ENCODE data around the gene CREBBP. TPM values are rescaled to one million over a fixed set of nuclear protein-coding genes. Genes with fewer than 3 reads are reported as not detected.

The CREBBP gene
- total RNA-seq, 1 donor from 2014 or later = 72.8 TPM

DNA sequence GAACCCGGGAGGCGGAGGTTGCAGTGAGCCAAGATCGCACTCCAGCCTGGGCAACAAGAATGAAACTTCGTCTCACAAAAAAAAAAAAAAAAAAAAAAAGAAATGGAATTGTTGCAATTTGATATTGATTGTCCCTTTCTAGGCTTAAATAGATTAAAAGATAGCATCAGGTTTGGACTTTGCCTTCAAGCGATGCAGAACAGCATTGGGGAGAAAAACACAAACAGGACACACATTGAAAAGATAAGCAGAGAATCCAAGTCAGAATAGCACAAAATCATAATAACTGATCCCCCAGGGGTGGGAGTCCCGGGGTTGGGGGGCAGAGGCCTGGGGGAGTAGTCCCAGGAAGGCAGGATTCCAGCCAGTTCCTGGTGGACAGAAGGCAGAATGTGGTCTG lies 3.9 kb upstream of the CREBBP start:
- Histone ChIP-seq H3K4me3 (no peak overlapping the region), H3K27ac (no peak overlapping the region), H3K36me3 (no peaks in the 10 kb centered on the region), H3K9me3 (no peaks in the 10 kb centered on the region), H3K27me3 (no peaks in the 10 kb centered on the region), H3K4me1 (peaks cover 6% of the 10 kb centered on the region)
- DNase-seq = no peak
- no peak for ATAC-seq
- intact Hi-C loops (cut with DNase I) = no loop called here
- TF ChIP-seq, protein P1, sequence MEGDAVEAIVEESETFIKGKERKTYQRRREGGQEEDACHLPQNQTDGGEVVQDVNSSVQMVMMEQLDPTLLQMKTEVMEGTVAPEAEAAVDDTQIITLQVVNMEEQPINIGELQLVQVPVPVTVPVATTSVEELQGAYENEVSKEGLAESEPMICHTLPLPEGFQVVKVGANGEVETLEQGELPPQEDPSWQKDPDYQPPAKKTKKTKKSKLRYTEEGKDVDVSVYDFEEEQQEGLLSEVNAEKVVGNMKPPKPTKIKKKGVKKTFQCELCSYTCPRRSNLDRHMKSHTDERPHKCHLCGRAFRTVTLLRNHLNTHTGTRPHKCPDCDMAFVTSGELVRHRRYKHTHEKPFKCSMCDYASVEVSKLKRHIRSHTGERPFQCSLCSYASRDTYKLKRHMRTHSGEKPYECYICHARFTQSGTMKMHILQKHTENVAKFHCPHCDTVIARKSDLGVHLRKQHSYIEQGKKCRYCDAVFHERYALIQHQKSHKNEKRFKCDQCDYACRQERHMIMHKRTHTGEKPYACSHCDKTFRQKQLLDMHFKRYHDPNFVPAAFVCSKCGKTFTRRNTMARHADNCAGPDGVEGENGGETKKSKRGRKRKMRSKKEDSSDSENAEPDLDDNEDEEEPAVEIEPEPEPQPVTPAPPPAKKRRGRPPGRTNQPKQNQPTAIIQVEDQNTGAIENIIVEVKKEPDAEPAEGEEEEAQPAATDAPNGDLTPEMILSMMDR (IDR thresholded peaks at IDR 0.05) = no peak

DNA sequence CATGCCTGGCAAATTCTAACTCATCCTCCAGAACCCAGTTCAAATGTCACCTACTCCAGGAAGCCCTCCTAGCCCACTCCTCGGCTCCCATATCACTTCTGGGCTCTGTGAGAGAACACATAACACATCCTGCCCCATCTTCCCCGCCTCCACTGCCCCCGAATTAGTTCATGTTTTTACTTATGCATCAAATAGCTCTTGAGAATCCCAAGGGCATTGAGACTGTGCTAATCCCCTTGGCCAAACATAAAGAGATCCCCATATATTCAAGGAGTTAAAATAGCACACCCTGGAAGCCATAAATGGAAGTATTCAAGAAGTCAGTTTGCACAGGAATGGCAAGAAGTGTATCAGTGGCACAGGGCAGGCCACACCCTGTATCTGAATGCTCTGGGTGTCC lies 2.0 kb upstream of the CREBBP start:
- TF ChIP-seq, protein P1 (IDR thresholded peaks at IDR 0.05) = no peak
- intact Hi-C loops (cut with DNase I) = no loop called here
- Histone ChIP-seq H3K4me3 (no peak overlapping the region), H3K9me3 (no peaks in the 10 kb centered on the region), H3K4me1 (peaks cover 18% of the 10 kb centered on the region), H3K27ac (no peak overlapping the region), H3K36me3 (no peaks in the 10 kb centered on the region), H3K27me3 (no peaks in the 10 kb centered on the region)
- no peak for DNase-seq
- no peak for ATAC-seq

DNA sequence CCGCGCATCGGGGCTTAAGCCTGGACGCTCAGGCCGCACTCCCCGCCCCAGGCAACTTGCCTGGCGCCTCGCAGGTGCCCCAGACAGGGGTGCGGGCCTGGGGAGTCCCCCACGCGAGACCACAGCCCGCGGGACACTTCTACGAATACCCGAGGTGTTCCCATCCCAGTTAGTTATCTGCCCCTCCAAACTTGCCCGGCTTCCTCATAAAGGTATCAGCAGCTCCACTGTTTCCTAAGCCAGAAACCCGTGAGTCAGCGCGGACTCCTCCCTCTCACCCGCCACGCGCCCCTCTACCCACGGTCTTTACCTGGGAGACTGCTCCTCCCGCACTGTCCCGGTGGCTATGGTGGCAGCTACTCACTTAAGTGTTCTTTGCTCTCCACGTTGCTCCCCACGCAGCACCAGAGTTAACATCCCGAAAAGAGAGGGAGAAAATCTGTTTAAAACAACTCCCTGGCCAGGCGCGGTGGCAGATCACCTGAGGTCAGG lies 1.0 kb upstream of the CREBBP start:
- ATAC-seq = no peak

DNA sequence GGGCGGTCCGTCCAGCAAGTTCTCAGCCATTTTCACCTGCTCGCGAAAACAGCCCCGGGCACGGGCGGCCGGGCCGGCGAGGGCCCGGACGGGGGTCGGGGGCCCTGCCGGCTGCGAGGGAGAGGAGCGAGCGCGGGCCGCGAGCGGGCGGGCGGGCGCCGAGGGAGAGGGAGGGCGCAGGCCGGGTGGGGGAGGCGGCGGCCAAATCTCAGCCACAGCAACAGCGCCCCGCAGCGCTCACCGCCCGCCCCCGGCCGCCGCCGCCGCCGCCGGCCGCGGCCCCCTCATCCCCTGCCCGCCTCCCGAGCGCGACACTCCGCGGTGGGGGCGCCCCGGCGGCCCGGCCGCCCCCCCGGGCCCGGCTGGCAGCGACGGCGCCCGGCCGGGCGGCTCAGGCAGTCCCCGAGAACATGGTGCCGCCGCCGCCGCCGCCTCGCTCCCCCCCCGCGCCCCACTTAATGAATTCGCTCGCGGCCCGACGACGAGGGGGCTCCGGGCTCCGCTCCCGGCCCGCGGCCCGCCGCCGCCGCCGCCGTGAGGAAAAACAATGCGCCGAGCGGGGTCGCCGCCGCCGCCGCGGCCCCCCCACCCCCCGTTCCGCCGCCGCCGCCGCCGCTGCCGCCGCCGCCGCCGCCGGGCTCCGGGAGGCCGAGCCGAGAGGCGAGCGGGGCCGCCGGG lies 487 bp downstream of the CREBBP start:
- H3K27me3 ChIP-seq = no peaks in the 10 kb centered on the region
- no peaks in the 10 kb centered on the region for H3K9me3 ChIP-seq
- DNase-seq (peak; percentile 90), ATAC-seq (peak; percentile 83)
- H3K4me3 ChIP-seq = peak overlapping the region; percentile 82
- H3K27ac ChIP-seq = peak overlapping the region; percentile 24
- TF ChIP-seq, protein P1 (IDR thresholded peaks at IDR 0.05) = no peak
- intact Hi-C loops (cut with DNase I) = no loop called here
- H3K36me3 ChIP-seq = no peaks in the 10 kb centered on the region
- peaks cover 42% of the 10 kb centered on the region for H3K4me1 ChIP-seq

More for the DNA sequence above, 1.0 kb upstream of the CREBBP start:
- H3K27me3 ChIP-seq = no peaks in the 10 kb centered on the region
- peak overlapping the region; percentile 63 for H3K4me3 ChIP-seq
- DNase-seq = no peak
- peaks cover 28% of the 10 kb centered on the region for H3K4me1 ChIP-seq
- TF ChIP-seq, protein P1 (IDR thresholded peaks at IDR 0.05) = no peak
- H3K36me3 ChIP-seq = no peaks in the 10 kb centered on the region
- no peaks in the 10 kb centered on the region for H3K9me3 ChIP-seq
- intact Hi-C loops (cut with DNase I) = no loop called here
- H3K27ac ChIP-seq = no peak overlapping the region

DNA sequence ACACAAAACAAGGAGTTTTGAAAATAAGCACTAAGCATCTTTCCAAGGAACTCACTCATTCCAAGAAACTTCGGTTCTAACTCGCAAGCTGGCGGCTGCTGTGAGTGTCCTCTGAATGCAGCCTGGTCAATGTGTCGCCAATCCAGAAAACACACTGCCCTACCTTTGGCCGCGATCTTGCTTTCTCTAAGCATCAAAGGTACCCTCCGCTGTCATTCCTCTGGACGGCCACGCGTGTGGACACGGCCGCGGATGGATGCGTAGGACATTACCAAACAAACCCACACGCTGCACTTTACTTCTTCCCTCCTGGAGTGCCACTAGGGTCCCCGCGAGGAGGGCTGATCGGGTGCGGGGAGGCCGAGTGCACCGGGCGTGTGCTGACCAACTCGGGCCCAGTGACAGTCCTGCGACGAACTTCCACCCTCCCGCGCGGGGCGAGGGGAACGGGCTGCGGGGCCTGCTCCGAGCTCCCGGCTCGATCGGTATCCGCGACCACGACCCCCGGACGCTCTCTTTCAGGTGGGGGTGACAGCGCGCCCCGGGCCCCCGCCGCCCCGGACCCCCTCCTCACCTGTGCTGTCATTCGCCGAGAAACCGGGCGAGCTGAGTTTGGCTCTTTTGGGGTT lies 1.1 kb downstream of the CREBBP start:
- peak; percentile 31 for ATAC-seq
- H3K4me3 ChIP-seq = peak overlapping the region; percentile 82
- TF ChIP-seq, protein P1 (IDR thresholded peaks at IDR 0.05) = no peak

More for the DNA sequence above, 1.1 kb downstream of the CREBBP start:
- H3K36me3 ChIP-seq = no peaks in the 10 kb centered on the region
- intact Hi-C loops (cut with DNase I) = no loop called here
- no peaks in the 10 kb centered on the region for H3K27me3 ChIP-seq
- peak; percentile 77 for DNase-seq
- H3K27ac ChIP-seq = peak overlapping the region; percentile 24
- no peaks in the 10 kb centered on the region for H3K9me3 ChIP-seq
- H3K4me1 ChIP-seq = peaks cover 48% of the 10 kb centered on the region
